ENCODE data around the gene MYO18A.
A peak's percentile ranks its signal among the peaks of the same experiment; 100 is the strongest.

Gene MYO18A

GRCh38 chr17:29119265-29119664 is 60.9 kb downstream of the MYO18A start:
- TF ChIP-seq TAF1 (IDR thresholded peaks at IDR 0.05; ENCODE audit: borderline replicate concordance, insufficient read depth, low read length) = no peak
- TF ChIP-seq, protein P1, sequence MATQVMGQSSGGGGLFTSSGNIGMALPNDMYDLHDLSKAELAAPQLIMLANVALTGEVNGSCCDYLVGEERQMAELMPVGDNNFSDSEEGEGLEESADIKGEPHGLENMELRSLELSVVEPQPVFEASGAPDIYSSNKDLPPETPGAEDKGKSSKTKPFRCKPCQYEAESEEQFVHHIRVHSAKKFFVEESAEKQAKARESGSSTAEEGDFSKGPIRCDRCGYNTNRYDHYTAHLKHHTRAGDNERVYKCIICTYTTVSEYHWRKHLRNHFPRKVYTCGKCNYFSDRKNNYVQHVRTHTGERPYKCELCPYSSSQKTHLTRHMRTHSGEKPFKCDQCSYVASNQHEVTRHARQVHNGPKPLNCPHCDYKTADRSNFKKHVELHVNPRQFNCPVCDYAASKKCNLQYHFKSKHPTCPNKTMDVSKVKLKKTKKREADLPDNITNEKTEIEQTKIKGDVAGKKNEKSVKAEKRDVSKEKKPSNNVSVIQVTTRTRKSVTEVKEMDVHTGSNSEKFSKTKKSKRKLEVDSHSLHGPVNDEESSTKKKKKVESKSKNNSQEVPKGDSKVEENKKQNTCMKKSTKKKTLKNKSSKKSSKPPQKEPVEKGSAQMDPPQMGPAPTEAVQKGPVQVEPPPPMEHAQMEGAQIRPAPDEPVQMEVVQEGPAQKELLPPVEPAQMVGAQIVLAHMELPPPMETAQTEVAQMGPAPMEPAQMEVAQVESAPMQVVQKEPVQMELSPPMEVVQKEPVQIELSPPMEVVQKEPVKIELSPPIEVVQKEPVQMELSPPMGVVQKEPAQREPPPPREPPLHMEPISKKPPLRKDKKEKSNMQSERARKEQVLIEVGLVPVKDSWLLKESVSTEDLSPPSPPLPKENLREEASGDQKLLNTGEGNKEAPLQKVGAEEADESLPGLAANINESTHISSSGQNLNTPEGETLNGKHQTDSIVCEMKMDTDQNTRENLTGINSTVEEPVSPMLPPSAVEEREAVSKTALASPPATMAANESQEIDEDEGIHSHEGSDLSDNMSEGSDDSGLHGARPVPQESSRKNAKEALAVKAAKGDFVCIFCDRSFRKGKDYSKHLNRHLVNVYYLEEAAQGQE (IDR thresholded peaks at IDR 0.05; ENCODE audit: insufficient read depth in 1 of 2, low read depth in 2 of 2, low read length in 2 of 2) = no peak
- no peak for TF ChIP-seq FOXP2 (optimal IDR thresholded peaks at IDR 0.05; ENCODE audit: borderline replicate concordance, extremely low read depth, extremely low read length, insufficient read depth)
- no peak for TF ChIP-seq SIN3A (IDR thresholded peaks at IDR 0.05; ENCODE audit: borderline replicate concordance, insufficient read depth, low read length)
- TF ChIP-seq POLR2AphosphoS5 (IDR thresholded peaks at IDR 0.05; ENCODE audit: low read depth, low read length) = no peak

DNA sequence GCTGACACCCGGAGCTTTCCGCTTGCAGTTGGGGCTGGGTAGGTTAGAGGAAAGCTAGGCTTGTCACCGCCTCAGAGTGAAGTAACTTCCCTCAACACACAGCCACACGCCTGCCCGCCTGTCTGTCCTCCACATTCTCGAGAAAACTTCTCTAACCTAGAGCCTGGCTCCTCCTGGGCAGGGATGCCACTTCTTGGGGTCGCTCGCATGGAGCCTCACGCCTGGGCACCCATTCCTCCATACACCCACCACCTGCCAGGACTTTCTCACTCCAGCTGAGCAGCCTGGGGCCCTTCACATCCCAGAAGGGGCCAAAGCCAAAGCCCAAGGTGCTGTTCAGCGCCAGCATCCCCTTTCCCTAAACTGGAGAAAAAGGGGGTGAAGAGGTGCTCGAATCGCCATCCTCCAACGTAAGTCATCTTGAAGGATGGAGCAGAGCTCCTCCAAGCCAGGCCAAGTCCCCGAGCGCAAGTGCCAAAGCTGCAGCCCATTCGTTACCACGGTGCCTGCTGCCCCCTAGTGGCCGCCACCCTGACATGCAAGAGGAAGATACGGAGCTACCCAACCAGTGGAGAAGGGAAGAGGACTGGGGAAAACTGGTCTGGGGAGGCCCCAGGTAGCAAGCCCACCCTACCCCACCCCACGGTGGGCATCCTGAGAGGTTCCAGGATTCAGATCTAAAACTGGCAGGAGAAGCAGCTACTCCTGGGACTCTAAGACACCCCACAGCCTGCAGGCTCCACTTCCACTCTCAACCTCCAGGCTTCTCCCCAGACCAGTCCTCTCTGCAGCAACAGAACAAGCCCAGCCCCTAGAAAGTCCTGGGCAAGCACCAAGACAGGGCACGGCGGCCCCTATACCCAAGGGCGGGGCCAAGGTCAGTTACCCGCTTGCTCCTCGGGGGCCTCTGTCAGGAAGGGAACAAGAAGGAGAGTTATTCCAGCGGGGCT is 63.1 kb downstream of the MYO18A start:
- no peak for TF ChIP-seq POLR2AphosphoS5 (IDR thresholded peaks at IDR 0.05; ENCODE audit: low read depth, low read length)
- TF ChIP-seq, protein P1 (IDR thresholded peaks at IDR 0.05; ENCODE audit: insufficient read depth in 1 of 2, low read depth in 2 of 2, low read length in 2 of 2) = 0 out of 4 replicates have a peak, but pooled peaks of 1 of the 2 experiments have one; percentile 10
- no peak for TF ChIP-seq FOXP2 (optimal IDR thresholded peaks at IDR 0.05; ENCODE audit: borderline replicate concordance, extremely low read depth, extremely low read length, insufficient read depth)
- TF ChIP-seq TAF1 (IDR thresholded peaks at IDR 0.05; ENCODE audit: borderline replicate concordance, insufficient read depth, low read length) = no peak
- TF ChIP-seq SIN3A (IDR thresholded peaks at IDR 0.05; ENCODE audit: borderline replicate concordance, insufficient read depth, low read length) = no peak

DNA sequence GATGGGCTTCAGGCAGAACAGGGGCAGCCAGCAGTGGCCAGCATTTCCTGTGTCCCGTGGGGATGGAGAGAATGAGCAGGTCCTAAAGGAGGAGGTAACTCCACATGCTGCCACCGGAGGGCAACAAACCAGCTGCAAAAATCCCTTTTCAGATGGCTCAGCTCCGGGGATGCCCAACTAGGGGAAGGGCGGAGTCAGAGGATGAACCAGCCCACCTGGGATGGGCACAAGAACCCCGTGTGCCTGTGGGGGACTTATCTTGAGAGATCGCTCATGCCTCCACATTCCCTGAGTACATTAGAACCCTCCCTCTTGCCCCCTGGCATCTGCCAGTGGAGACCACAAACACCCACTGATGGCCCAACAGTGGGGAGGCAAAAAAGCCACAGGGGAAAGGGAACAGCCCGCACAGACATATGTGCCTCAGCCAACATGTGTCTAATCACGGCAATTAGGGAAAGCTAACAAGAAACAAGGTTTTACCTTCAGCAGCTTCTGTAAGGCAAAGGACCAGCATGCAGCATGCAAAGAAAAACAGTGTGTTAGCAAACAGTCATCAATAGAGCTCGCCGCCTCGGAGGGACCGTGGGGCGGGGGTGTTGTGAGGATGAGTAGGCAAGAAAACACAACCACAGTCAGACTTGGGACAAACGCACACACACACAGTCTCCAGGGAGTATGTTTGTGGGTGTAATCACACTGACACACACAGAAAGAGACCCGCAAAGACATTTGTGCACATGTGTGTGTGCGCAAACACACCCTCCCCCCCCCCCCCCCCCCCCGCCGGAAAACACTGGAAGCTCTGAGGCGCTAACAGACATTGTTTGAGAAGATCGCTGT is 64.0 kb downstream of the MYO18A start:
- TF ChIP-seq POLR2AphosphoS5 (IDR thresholded peaks at IDR 0.05; ENCODE audit: low read depth, low read length) (no peak), SIN3A (IDR thresholded peaks at IDR 0.05; ENCODE audit: borderline replicate concordance, insufficient read depth, low read length) (no peak), TAF1 (IDR thresholded peaks at IDR 0.05; ENCODE audit: borderline replicate concordance, insufficient read depth, low read length) (no peak), FOXP2 (optimal IDR thresholded peaks at IDR 0.05; ENCODE audit: borderline replicate concordance, extremely low read depth, extremely low read length, insufficient read depth) (no peak)
- TF ChIP-seq, protein P1 (IDR thresholded peaks at IDR 0.05; ENCODE audit: insufficient read depth in 1 of 2, low read depth in 2 of 2, low read length in 2 of 2) = no peak

- TF ChIP-seq, protein P1 (IDR thresholded peaks at IDR 0.05; ENCODE audit: insufficient read depth in 1 of 2, low read depth in 2 of 2, low read length in 2 of 2) = no peak
- TF ChIP-seq FOXP2 (optimal IDR thresholded peaks at IDR 0.05; ENCODE audit: borderline replicate concordance, extremely low read depth, extremely low read length, insufficient read depth) (no peak), SIN3A (IDR thresholded peaks at IDR 0.05; ENCODE audit: borderline replicate concordance, insufficient read depth, low read length) (no peak), POLR2AphosphoS5 (IDR thresholded peaks at IDR 0.05; ENCODE audit: low read depth, low read length) (no peak), TAF1 (IDR thresholded peaks at IDR 0.05; ENCODE audit: borderline replicate concordance, insufficient read depth, low read length) (no peak)
These were observed 64.8 kb downstream of the MYO18A start for GRCh38 chr17:29115435-29115834.
